Endothelial cell of hepatic sinusoid (primary cell): ENCODE results near the gene ANKRD11.
"Not testable (repeated sequence)": the region's sequence is repeated elsewhere in the genome, so short reads cannot be mapped to it uniquely, and the experiment has no call there.

Source experiments
- in situ Hi-C: cut with HindIII; loops from 2 replicates; pipeline ENCODE4 v1.10.0; 2017; ENCODE audit warnings: low sequenced_read_pairs

ANKRD11 gene

GRCh38 chr16:89435059-89435458 lies 55.3 kb downstream of the ANKRD11 start:
- in situ Hi-C loops = loop anchor here (5.0 kb wide), 1 partner anchor 92 kb away; no protein-coding TSS in a partner anchor

DNA sequence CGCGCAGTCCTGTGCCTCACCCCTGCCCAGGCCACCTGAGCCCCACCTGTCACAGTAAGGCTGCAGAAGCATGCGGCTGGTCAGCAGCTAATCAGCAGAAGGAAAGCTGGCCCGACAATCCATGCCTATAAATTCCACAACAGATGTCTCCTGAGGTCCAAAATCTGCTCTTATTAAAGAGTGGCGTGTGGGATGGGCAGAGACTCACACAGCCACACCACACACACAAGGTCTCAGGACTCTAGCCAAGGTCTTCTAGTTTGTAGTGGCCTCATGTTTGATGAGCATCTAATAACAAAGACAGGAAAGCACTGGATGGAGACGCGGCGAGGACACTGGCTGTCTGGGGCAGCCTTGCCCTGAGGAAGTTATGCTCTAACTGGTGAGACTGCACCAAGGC lies 55.9 kb downstream of the ANKRD11 start:
- in situ Hi-C loops = no loop called here

GRCh38 chr16:89433363-89433984 lies 56.9 kb downstream of the ANKRD11 start:
- in situ Hi-C loops = not testable (repeated sequence)

- in situ Hi-C loops = no loop called here
Observed at GRCh38 chr16:89431630-89432029, 58.7 kb downstream of the ANKRD11 start.

DNA sequence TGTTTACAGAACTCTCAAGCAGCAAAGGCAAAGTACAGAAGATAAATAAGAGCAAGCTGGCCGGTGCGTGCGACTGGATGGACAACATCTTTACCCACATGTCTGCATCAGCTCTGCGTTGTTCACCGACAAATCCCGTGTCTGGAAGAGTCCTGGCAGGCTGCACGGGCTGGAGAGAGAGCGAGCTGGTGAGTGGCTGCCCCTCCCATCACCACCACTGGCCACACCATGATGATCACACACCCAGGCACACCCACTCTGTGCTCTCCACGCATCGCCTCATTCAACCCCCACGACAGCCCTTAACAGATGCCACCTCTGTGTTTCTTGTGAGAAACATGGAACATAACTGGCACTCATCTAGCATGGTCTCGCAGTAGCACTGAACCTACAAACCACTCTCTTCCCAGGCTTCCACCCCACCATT lies 59.2 kb downstream of the ANKRD11 start:
- in situ Hi-C loops = no loop called here

GRCh38 chr16:89430436-89431157 lies 59.8 kb downstream of the ANKRD11 start:
- in situ Hi-C loops = no loop called here

DNA sequence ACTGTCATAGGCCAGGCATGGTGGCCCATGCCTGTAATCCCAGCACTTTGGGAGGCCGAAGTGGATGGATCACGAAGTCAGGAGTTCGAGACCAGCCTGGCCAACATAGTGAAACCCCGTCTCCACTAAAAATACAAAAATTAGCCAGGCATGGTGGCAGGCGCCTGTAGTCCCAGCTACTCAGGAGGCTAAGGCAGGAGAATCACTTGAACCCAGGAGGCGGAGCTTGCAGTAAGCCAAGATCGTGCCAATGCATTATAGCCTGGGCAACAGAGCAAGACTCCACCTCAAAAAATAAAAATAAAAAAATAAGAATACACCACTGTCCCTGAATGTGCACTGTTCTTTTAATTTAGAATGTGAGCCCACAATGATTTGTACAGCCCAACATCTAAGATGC lies 61.8 kb downstream of the ANKRD11 start:
- in situ Hi-C loops = not testable (repeated sequence)

- in situ Hi-C loops = no loop called here
Observed at GRCh38 chr16:89426736-89427530, 63.4 kb downstream of the ANKRD11 start.

DNA sequence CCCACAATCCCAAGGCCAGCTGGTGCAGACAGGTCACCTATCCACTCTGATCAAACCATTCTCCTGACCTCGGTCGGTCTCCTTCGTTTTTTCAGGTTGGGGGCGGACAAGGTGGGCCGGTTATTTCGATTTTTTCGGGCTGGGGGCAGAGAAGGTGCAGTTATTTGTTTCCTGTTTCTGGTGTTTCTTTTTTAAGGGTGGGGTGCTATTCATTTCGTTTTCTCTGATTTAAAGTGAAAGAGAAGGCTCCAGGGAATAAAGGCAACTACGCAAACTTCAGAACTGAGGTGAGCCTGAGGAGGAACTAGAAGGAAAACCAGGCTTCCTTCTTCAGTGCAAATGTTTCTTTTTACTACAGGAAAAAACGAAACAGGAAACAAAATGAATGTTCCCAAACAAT lies 64.8 kb downstream of the ANKRD11 start:
- in situ Hi-C loops = no loop called here

DNA sequence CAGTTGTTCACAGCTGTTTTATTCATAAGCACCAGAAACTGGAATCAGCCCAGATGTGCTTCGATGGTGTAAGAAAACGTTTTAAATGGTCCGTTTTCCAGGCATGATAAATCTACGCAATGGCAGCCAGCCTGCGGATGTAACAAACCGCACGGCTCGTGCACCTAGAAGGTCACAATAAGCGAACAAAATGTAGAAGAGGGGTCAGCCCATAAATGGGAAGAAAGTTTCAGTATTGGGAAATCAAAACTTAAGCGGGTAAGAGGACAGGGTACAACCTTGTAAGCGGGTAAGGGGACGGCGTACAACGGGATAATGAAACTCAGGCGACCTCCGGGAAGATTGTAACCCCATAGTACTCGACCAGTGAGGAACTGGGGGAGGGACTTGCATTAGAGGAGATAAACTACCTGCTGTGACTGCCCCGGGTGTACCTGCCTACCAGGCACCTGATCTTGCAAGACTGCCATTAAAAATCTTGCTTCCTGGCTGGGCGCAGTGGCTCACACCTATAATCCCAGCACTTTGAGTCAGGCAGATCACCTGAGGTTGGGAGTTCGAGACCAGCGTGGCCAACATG lies 66.6 kb downstream of the ANKRD11 start:
- in situ Hi-C loops = no loop called here

GRCh38 chr16:89422905-89423630 lies 67.3 kb downstream of the ANKRD11 start:
- in situ Hi-C loops = no loop called here

- in situ Hi-C loops = no loop called here
Observed at GRCh38 chr16:89422527-89422904, 67.8 kb downstream of the ANKRD11 start.

- in situ Hi-C loops = not testable (repeated sequence)
Observed at GRCh38 chr16:89421300-89421699, 69.1 kb downstream of the ANKRD11 start.

GRCh38 chr16:89420204-89420603 lies 70.2 kb downstream of the ANKRD11 start:
- in situ Hi-C loops = no loop called here

- in situ Hi-C loops = no loop called here
Observed at GRCh38 chr16:89418352-89418751, 72.0 kb downstream of the ANKRD11 start.

GRCh38 chr16:89417352-89417751 lies 73.0 kb downstream of the ANKRD11 start:
- in situ Hi-C loops = no loop called here

GRCh38 chr16:89413811-89414585 lies 76.4 kb downstream of the ANKRD11 start:
- in situ Hi-C loops = no loop called here

- in situ Hi-C loops = no loop called here
Observed at GRCh38 chr16:89412811-89413210, 77.5 kb downstream of the ANKRD11 start.

DNA sequence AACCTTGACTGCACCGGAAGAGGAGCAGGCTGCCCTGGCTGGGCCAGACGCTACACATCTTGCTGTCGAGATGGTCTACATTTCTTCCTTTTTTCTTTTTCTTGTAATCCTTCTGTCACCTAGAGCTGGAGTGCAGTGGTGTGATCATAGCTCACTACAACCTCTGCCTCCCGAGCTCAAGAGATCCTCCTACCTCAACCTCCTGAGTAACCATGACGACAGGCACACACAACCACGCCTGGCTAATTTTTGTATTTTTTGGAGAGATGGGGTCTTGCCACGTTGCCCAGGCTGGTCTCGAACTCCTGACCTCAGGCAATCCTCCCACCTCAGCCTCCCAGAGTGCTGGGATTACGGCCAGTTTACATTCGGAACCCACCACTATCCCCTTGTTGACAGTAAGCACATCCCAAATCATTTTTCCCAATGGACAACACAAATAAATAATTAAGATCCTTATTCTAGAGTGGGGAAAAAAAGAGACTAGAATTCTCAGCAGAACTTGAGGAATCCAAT lies 79.0 kb downstream of the ANKRD11 start:
- in situ Hi-C loops = no loop called here

GRCh38 chr16:89410794-89411309 lies 79.5 kb downstream of the ANKRD11 start:
- in situ Hi-C loops = no loop called here
